Liver (tissue), 9 donors: ENCODE data around the gene RTN4RL2. TPM values are rescaled to one million over a fixed set of nuclear protein-coding genes. Genes with fewer than 3 reads are reported as not detected.

Source experiments
- DNase-seq: peaks from one replicate; pipeline ENCODE4 v3.0.0-alpha.2; 2017; ENCODE audit warnings: low spot score
- H3K27ac ChIP-seq, 2 donors: one replicate each; pipeline ENCODE4 v1.7.0; 2013; ENCODE audit warnings: inconsistent platforms in 2 of 2, low read length in 2 of 2, control low read depth in 1 of 2, low read depth in 1 of 2, mild to moderate bottlenecking in 1 of 2
- H3K27me3 ChIP-seq, 4 donors: one replicate each; pipeline versions ENCODE4 v1.6.1 to v1.7.0; 2013; ENCODE audit warnings: low read length in 3 of 4, inconsistent platforms in 1 of 4, mild to moderate bottlenecking in 1 of 4, moderate library complexity in 1 of 4; ENCODE audit not compliant: control insufficient read depth in 4 of 4, insufficient read depth in 4 of 4
- H3K36me3 ChIP-seq, 4 donors: one replicate each; pipeline versions ENCODE4 v1.6.1 to v1.7.0; 2013; ENCODE audit warnings: low read length in 3 of 4, mild to moderate bottlenecking in 3 of 4, low read depth in 1 of 4, moderate library complexity in 1 of 4; ENCODE audit not compliant: control insufficient read depth in 4 of 4, insufficient read depth in 3 of 4
- H3K4me1 ChIP-seq, 4 donors: one replicate each; pipeline versions ENCODE4 v1.6.1 to v1.7.0; 2013; ENCODE audit warnings: low read length in 3 of 4, mild to moderate bottlenecking in 3 of 4, moderate library complexity in 1 of 4; ENCODE audit not compliant: control insufficient read depth in 4 of 4, insufficient read depth in 4 of 4
- H3K4me3 ChIP-seq, 3 donors: one replicate each; pipeline versions ENCODE4 v1.6.1 to v1.7.0; 2013; ENCODE audit warnings: low read length in 3 of 3, control low read depth in 1 of 3, low read depth in 1 of 3, mild to moderate bottlenecking in 1 of 3
- H3K9ac ChIP-seq, 2 donors: one replicate each; pipeline ENCODE4 v1.7.0; 2013; ENCODE audit warnings: low read length in 2 of 2, mild to moderate bottlenecking in 2 of 2, moderate library complexity in 2 of 2, control low read depth in 1 of 2, low read depth in 1 of 2
- H3K9me3 ChIP-seq, 4 donors: one replicate each; pipeline versions ENCODE4 v1.6.1 to v1.7.0; 2013; ENCODE audit warnings: low read length in 3 of 4; ENCODE audit not compliant: control insufficient read depth in 4 of 4
- ATF3 ChIP-seq: IDR thresholded peaks from 2 replicates; pipeline ENCODE4 v1.6.1; 2016; ENCODE audit warnings: antibody characterized with exemption
- CTCF ChIP-seq: fragments of 150-350 bp; IDR thresholded peaks from 2 replicates; pipeline ENCODE4 v1.5.1; 2017; ENCODE audit warnings: improper control_type of control experiment, low read depth, low read length; ENCODE audit not compliant: missing input control
- EGR1 ChIP-seq, 2 donors: IDR thresholded peaks; 2 replicates each; pipeline ENCODE4 v1.6.1; 2016 to 2018; ENCODE audit warnings: antibody characterized with exemption in 2 of 2, low read depth in 2 of 2
- FOXA1 ChIP-seq: IDR thresholded peaks from 2 replicates; pipeline ENCODE4 v1.6.1; 2016; ENCODE audit warnings: antibody characterized with exemption
- FOXA2 ChIP-seq: IDR thresholded peaks from 2 replicates; pipeline ENCODE4 v1.6.1; 2016; ENCODE audit warnings: antibody characterized with exemption
- GABPA ChIP-seq, 2 donors: IDR thresholded peaks in 1 of 2; conservative IDR thresholded peaks in 1 of 2; 2 replicates each; pipeline ENCODE4 v1.6.1; 2016; ENCODE audit warnings: antibody characterized with exemption in 2 of 2, mild to moderate bottlenecking in 1 of 2, moderate library complexity in 1 of 2
- HNF4A ChIP-seq, 2 donors: conservative IDR thresholded peaks; 2 replicates each; pipeline ENCODE4 v1.6.1; 2016; ENCODE audit warnings: antibody characterized with exemption in 2 of 2, mild to moderate bottlenecking in 2 of 2
- HNF4G ChIP-seq: IDR thresholded peaks from 2 replicates; pipeline ENCODE4 v1.6.1; 2016; ENCODE audit warnings: antibody characterized with exemption
- JUND ChIP-seq, 2 donors: IDR thresholded peaks; 2 replicates each; pipeline ENCODE4 v1.6.1; 2016; ENCODE audit warnings: antibody characterized with exemption in 2 of 2
- MAX ChIP-seq: IDR thresholded peaks from 2 replicates; pipeline ENCODE4 v1.6.1; 2016; ENCODE audit warnings: antibody characterized with exemption
- NR2F2 ChIP-seq: IDR thresholded peaks from 2 replicates; pipeline ENCODE4 v1.6.1; 2016; ENCODE audit warnings: antibody characterized with exemption
- RAD21 ChIP-seq, 2 donors: IDR thresholded peaks; 2 replicates each; pipeline ENCODE4 v1.6.1; 2016; ENCODE audit warnings: antibody characterized with exemption in 2 of 2, mild to moderate bottlenecking in 2 of 2
- RXRA ChIP-seq, 2 donors: IDR thresholded peaks; 2 replicates each; pipeline ENCODE4 v1.6.1; 2017 to 2018; ENCODE audit warnings: antibody characterized with exemption in 2 of 2, mild to moderate bottlenecking in 1 of 2
- TAF1 ChIP-seq: conservative IDR thresholded peaks from 2 replicates; pipeline ENCODE4 v1.6.1; 2016; ENCODE audit warnings: antibody characterized with exemption, mild to moderate bottlenecking
- YY1 ChIP-seq: IDR thresholded peaks from 2 replicates; pipeline ENCODE4 v1.6.1; 2016; ENCODE audit warnings: antibody characterized with exemption, mild to moderate bottlenecking
- WGBS: extraction: QIAGEN DNeasy Blood & Tissue Kit; methylation state at CpG from one replicate; pipeline ENCODE4 v1.1.7; 2013; 5-methylcytosine and 5-hydroxymethylcytosine counted together
- polyA plus RNA-seq, 2 donors: library from polyadenylated mRNA; stranded (reverse) in 1 of 2; unstranded in 1 of 2; fragments of 200-250 nt in 1 of 2; fragments of >200 nt in 1 of 2; fragmentation: Nextera tagmentation in 1 of 2; extraction: Ambion mirVana in 1 of 2; gene quantifications; one replicate each; pipeline versions ENCODE4 v1.2.1 to v1.2.3, GENCODE V29; 2013 to 2015
- total RNA-seq, 2 donors: library from RNA; depleted of rRNA; stranded (reverse); fragments of >200 nt; gene quantifications; one replicate each; pipeline ENCODE4 v1.2.3, GENCODE V29; 2014
- TF ChIP-seq, protein P1 (sequence below): IDR thresholded peaks from 2 replicates; pipeline ENCODE4 v1.6.1; 2016; ENCODE audit warnings: antibody characterized with exemption
- donor health status: healthy.
- donor health status: healthy.
- donor health status: healthy.
- donor health status: healthy.
- donor health status: healthy.

Gene RTN4RL2
- total and polyA plus RNA-seq, 4 donors = 0.75 to 18.1 (median 3.2) TPM

DNA sequence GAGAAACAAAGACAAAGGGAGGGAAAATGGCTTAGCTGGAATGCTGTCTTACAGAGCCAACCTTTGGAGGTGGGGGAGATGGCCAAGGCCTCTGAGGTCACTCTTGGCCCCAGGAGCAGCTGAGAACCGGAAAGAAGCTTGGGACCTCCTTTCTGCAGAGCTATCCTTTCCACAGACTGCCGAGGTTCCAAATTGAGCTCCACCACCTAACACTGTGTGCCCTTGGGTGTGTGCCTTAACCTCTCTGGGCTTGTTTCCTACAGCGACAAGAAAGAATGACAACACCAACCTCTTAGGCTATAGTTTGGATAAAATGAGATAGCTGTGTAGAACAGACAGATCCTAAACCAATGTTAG lies 23.2 kb downstream of the RTN4RL2 start:
- Histone ChIP-seq H3K36me3 (peaks cover 9 to 45% (median 31%) of the 10 kb centered on the region in 4 donors), H3K27me3 (no peaks in the 10 kb centered on the region), H3K4me1 (peaks cover 1 to 37% (median 12%) of the 10 kb centered on the region in 4 donors), H3K4me3 (no peak overlapping the region), H3K27ac (no peak overlapping the region), H3K9ac (no peak overlapping the region), H3K9me3 (no peaks in the 10 kb centered on the region)
- 88% methylated on average over 3 of the region's 3 CpGs for WGBS
- TF ChIP-seq JUND (IDR thresholded peaks at IDR 0.05) (no peak), MAX (no peak), RAD21 (IDR thresholded peaks at IDR 0.05) (no peak), NR2F2 (no peak), RXRA (IDR thresholded peaks at IDR 0.05) (no peak), CTCF (no peak)
- no peak for DNase-seq

DNA sequence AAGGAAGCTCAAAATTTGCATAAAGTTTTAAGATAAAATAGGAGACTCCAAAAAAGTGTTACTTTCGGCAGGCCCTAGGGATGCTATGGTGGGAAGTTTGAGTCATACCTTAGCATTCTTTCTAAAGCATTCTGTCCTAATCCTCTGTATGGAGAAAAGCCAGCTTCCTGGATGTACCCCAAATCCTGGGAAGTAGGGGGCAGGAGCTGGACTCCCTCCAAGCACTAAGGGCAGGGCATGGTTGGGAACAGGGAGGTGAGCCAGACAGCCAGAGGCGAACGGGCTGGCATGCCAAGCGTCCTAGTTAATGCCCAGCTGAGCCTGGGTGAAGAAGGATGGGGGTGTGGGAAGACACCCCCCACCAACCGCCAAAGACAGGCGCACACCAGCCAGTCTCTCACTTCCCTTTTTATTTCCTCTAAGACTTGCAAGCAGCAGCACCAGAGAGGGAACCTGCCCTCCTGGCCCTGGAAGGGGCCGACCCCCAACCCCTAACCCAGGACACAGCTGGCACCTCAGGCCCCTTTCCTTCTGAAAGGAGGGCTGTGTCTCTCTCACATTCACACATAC lies 23.9 kb downstream of the RTN4RL2 start:
- H3K27ac ChIP-seq = no peak overlapping the region
- peaks cover 11 to 52% (median 38%) of the 10 kb centered on the region in 4 donors for H3K36me3 ChIP-seq
- no peaks in the 10 kb centered on the region for H3K9me3 ChIP-seq
- no peak for DNase-seq
- 73% methylated on average over 7 of the region's 7 CpGs for WGBS
- H3K9ac ChIP-seq = no peak overlapping the region
- H3K4me3 ChIP-seq = no peak overlapping the region
- TF ChIP-seq YY1 (no peak), ATF3 (no peak)
- H3K4me1 ChIP-seq = peaks cover 1 to 36% (median 12%) of the 10 kb centered on the region in 4 donors
- H3K27me3 ChIP-seq = no peaks in the 10 kb centered on the region

DNA sequence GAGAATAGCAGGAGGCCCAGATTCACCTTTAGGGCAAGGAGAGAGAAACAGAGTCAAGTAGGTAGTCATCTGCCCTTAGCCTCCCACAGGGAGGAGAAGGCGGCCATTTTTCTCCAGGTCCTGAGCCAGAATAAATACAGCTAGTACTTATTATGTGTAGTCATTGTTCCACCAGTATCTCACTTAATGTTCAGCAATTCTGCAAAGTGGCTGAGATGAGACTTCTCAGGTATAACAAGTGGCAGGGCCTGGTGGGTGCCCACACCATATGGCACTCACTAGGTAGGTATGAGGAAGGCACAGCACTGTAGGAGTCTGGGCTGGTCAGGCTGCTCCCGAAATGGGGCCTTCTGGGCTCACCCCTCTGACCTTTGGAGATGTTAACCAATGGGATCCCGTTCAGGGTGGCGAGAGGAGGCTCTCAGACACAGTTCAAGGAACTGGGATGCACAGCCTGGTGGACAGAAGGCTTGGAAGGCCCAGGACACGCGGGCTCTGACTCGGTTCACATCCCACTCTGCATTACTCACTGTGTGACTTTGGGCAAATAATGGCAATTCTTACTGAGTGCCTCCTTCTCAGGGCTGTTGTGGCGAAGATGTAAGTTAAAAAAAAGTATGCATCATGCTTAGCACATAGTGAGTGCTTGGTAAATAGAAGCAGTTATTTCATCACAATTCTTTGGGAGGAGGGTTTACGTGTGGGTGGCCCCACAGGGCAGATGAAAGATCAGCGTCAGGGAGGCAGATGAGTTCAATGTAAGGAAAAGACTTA lies 25.1 kb downstream of the RTN4RL2 start:
- Histone ChIP-seq H3K27ac (no peak overlapping the region), H3K27me3 (no peaks in the 10 kb centered on the region), H3K36me3 (peaks cover 12 to 62% (median 49%) of the 10 kb centered on the region in 4 donors), H3K9ac (no peak overlapping the region), H3K4me3 (no peak overlapping the region), H3K4me1 (peaks cover 1 to 26% (median 5%) of the 10 kb centered on the region in 4 donors), H3K9me3 (no peaks in the 10 kb centered on the region)
- 92% methylated on average over 10 of the region's 10 CpGs for WGBS
- no peak for DNase-seq
- TF ChIP-seq FOXA1 (no peak), RAD21 (IDR thresholded peaks at IDR 0.05) (no peak), HNF4A (conservative IDR thresholded peaks at IDR 0.05) (no peak), MAX (no peak), NR2F2 (no peak), EGR1 (IDR thresholded peaks at IDR 0.05; ENCODE audit: low read depth in 2 of 2) (no peak), TAF1 (no peak), RXRA (IDR thresholded peaks at IDR 0.05) (no peak), GABPA (IDR thresholded peaks at IDR 0.05 in 1 of 2, conservative IDR thresholded peaks at IDR 0.05 in 1 of 2) (no peak), CTCF (no peak), ATF3 (no peak), HNF4G (no peak), FOXA2 (no peak)
- TF ChIP-seq, protein P1, sequence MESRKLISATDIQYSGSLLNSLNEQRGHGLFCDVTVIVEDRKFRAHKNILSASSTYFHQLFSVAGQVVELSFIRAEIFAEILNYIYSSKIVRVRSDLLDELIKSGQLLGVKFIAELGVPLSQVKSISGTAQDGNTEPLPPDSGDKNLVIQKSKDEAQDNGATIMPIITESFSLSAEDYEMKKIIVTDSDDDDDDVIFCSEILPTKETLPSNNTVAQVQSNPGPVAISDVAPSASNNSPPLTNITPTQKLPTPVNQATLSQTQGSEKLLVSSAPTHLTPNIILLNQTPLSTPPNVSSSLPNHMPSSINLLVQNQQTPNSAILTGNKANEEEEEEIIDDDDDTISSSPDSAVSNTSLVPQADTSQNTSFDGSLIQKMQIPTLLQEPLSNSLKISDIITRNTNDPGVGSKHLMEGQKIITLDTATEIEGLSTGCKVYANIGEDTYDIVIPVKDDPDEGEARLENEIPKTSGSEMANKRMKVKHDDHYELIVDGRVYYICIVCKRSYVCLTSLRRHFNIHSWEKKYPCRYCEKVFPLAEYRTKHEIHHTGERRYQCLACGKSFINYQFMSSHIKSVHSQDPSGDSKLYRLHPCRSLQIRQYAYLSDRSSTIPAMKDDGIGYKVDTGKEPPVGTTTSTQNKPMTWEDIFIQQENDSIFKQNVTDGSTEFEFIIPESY = no peak
